ENCODE measurements around the gene UBE4A.

UBE4A gene

DNA sequence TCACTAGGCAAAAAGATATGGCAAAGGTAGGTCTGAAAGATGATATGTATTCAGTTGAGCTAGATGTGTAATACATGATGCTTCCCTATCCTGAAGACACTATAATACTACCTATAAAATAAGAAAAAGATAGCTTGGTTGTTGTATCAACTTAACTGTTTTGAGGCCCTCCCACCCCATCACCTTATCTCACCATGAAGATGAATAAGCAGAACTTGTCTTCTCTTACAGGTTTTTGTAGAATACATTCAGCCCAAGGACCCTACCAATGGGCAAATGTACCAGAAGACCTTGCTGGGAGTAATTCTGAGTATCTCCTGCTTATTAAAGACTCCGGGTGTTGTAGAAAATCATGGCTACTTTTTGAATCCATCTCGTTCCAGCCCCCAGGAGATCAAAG, 13.9 kb downstream of the UBE4A start:
- no peaks in the 10 kb centered on the region for H3K79me2 ChIP-seq (ENCODE audit: control insufficient read depth, insufficient read depth, low read length, unreplicated experiment)
- no peaks in the 10 kb centered on the region for H3K27me3 ChIP-seq (ENCODE audit: insufficient read depth, low read length)
- H3K27ac ChIP-seq (ENCODE audit: low read depth, low read length), result no peak overlapping the region
- no peaks in the 10 kb centered on the region for H3K4me1 ChIP-seq (ENCODE audit: control insufficient read depth, insufficient read depth, low read length, unreplicated experiment)
- peaks cover 39% of the 10 kb centered on the region for H3K36me3 ChIP-seq (ENCODE audit: insufficient read depth, low read length)
- H3K4me3 ChIP-seq (ENCODE audit: low read depth, low read length), result no peak overlapping the region
- H2AFZ ChIP-seq (ENCODE audit: low read length, unreplicated experiment), result no peak overlapping the region

DNA sequence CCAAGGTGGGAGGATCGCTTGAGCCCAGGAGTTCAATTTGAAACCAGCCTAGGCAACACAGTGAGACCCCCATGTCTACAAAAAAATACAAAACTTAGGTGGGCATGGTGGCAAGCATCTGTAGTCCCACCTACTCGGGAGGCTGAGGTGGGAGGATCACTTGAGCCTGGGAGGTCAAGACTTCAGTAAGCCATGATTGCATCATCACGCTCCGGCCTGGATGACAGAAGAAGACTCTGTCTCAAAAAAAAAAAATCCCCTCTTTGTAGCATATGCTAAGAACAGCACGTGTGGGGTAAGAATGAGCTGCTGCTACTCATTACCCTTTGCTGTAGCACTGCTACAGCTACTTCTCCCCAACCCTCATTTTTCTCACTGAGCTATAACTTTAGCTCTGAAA, 14.5 kb downstream of the UBE4A start:
- Histone ChIP-seq H3K27ac (ENCODE audit: low read depth, low read length) (no peak overlapping the region), H3K4me1 (ENCODE audit: control insufficient read depth, insufficient read depth, low read length, unreplicated experiment) (no peaks in the 10 kb centered on the region), H3K27me3 (ENCODE audit: insufficient read depth, low read length) (no peaks in the 10 kb centered on the region), H3K36me3 (ENCODE audit: insufficient read depth, low read length) (peaks cover 33% of the 10 kb centered on the region), H2AFZ (ENCODE audit: low read length, unreplicated experiment) (no peak overlapping the region), H3K4me3 (ENCODE audit: low read depth, low read length) (no peak overlapping the region), H3K79me2 (ENCODE audit: control insufficient read depth, insufficient read depth, low read length, unreplicated experiment) (no peaks in the 10 kb centered on the region)

DNA sequence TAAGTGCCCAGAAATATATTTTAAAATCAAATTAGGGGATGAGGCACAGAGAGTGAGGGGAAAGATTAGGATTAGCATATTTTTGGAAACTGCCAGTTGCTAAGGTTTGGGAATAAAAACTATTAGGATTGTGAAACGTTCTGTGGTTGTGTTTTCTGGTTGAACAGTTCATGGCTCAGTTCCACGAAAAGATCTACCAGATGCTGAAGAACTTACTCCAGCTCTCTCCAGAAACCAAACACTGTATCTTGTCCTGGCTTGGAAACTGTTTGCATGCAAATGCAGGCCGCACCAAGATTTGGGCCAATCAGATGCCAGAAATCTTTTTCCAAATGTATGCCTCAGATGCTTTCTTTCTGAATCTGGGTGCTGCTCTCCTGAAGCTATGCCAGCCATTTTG, 15.3 kb downstream of the UBE4A start:
- no peaks in the 10 kb centered on the region for H3K4me1 ChIP-seq (ENCODE audit: control insufficient read depth, insufficient read depth, low read length, unreplicated experiment)
- H3K36me3 ChIP-seq (ENCODE audit: insufficient read depth, low read length), result peaks cover 35% of the 10 kb centered on the region
- no peak overlapping the region for H3K4me3 ChIP-seq (ENCODE audit: low read depth, low read length)
- H3K27ac ChIP-seq (ENCODE audit: low read depth, low read length), result no peak overlapping the region
- no peaks in the 10 kb centered on the region for H3K27me3 ChIP-seq (ENCODE audit: insufficient read depth, low read length)
- H2AFZ ChIP-seq (ENCODE audit: low read length, unreplicated experiment), result no peak overlapping the region
- H3K79me2 ChIP-seq (ENCODE audit: control insufficient read depth, insufficient read depth, low read length, unreplicated experiment), result no peaks in the 10 kb centered on the region

DNA sequence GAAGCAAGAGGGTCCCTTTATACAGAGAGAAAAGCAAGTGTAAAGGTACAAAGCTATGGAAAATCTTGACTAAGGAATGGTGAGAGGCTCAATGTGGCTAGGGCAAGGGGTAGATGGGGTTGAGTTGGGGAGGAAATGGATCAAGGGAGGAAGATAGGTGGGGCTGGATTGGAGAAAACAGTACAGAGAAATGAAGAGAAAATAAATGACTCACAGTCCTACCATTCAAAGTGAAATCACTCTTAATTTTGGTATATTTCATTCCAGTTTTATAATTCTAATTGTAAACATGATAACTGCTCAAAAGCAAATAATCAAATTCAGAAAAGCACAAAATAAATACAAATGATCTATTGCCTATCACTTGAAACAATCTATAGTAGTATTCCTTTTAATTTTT, 16.6 kb downstream of the UBE4A start:
- Histone ChIP-seq H3K36me3 (ENCODE audit: insufficient read depth, low read length) (peaks cover 35% of the 10 kb centered on the region), H3K4me1 (ENCODE audit: control insufficient read depth, insufficient read depth, low read length, unreplicated experiment) (no peaks in the 10 kb centered on the region), H2AFZ (ENCODE audit: low read length, unreplicated experiment) (no peak overlapping the region), H3K79me2 (ENCODE audit: control insufficient read depth, insufficient read depth, low read length, unreplicated experiment) (no peaks in the 10 kb centered on the region), H3K27ac (ENCODE audit: low read depth, low read length) (no peak overlapping the region), H3K4me3 (ENCODE audit: low read depth, low read length) (no peak overlapping the region), H3K27me3 (ENCODE audit: insufficient read depth, low read length) (no peaks in the 10 kb centered on the region)

DNA sequence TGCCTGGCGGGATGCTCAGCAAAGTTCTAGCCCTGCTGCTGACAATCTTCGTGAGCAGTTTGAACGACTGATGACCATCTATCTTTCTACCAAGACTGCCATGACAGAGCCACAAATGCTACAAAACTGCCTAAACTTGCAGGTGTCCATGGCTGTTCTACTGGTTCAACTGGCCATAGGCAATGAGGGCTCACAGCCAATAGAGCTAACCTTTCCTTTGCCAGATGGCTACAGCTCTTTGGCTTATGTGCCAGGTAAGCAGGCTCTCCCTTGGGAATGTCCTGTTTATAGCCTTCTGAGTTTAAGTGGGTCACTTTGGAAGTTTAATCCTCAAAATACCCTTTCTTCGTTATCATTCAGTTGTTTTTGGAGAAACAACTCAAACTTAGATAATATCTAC, 20.1 kb downstream of the UBE4A start:
- no peaks in the 10 kb centered on the region for H3K27me3 ChIP-seq (ENCODE audit: insufficient read depth, low read length)

DNA sequence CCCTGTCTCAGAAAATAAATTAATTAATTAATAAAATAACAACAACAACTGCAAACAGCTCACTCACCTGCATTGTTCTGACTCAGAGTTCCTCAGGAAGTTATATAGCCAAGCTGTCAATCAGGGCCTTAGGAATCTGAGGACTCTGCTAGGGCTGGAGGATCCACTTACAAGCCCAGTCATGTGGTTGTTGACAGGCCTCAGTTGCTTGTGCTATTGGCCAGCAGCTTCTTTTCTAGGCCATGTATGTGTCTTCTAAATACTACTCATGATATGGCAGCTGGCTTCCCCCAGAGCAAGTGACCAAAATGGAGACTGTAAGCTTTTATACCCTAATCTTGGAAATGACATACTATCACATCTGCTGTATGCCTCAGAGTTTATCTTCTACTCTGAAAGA, 21.2 kb downstream of the UBE4A start:
- no peak overlapping the region for H2AFZ ChIP-seq (ENCODE audit: low read length, unreplicated experiment)

More for the DNA sequence above, 20.1 kb downstream of the UBE4A start:
- H2AFZ ChIP-seq (ENCODE audit: low read length, unreplicated experiment), result no peak overlapping the region
- no peak overlapping the region for H3K4me3 ChIP-seq (ENCODE audit: low read depth, low read length)
- H3K27ac ChIP-seq (ENCODE audit: low read depth, low read length), result no peak overlapping the region
- peaks cover 24% of the 10 kb centered on the region for H3K36me3 ChIP-seq (ENCODE audit: insufficient read depth, low read length)
- no peaks in the 10 kb centered on the region for H3K79me2 ChIP-seq (ENCODE audit: control insufficient read depth, insufficient read depth, low read length, unreplicated experiment)
- no peaks in the 10 kb centered on the region for H3K4me1 ChIP-seq (ENCODE audit: control insufficient read depth, insufficient read depth, low read length, unreplicated experiment)

DNA sequence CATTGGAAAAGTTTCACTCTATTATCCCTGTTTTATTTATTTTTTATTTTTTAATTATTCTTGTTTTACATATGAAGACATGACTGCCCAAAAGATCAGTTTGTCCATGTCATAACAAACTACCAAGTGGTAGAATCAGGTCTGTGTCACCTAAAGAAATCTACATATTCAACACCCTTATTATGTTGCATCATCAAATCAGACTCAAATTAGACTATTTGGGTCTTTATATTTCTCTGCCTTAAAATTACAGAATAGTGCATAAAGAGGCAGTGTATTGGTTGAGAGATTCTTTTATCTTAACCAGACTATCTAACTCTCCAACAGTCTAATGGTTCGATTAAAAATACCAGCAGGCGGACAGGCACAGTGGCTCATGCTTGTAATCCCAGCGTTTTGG, 23.6 kb downstream of the UBE4A start:
- Histone ChIP-seq H3K27ac (ENCODE audit: low read depth, low read length) (no peak overlapping the region), H3K4me1 (ENCODE audit: control insufficient read depth, insufficient read depth, low read length, unreplicated experiment) (no peaks in the 10 kb centered on the region), H3K27me3 (ENCODE audit: insufficient read depth, low read length) (no peaks in the 10 kb centered on the region), H2AFZ (ENCODE audit: low read length, unreplicated experiment) (no peak overlapping the region), H3K4me3 (ENCODE audit: low read depth, low read length) (no peak overlapping the region), H3K36me3 (ENCODE audit: insufficient read depth, low read length) (peaks cover 39% of the 10 kb centered on the region), H3K79me2 (ENCODE audit: control insufficient read depth, insufficient read depth, low read length, unreplicated experiment) (no peaks in the 10 kb centered on the region)

More for the DNA sequence above, 21.2 kb downstream of the UBE4A start:
- Histone ChIP-seq H3K27me3 (ENCODE audit: insufficient read depth, low read length) (no peaks in the 10 kb centered on the region), H3K27ac (ENCODE audit: low read depth, low read length) (no peak overlapping the region), H3K4me1 (ENCODE audit: control insufficient read depth, insufficient read depth, low read length, unreplicated experiment) (no peaks in the 10 kb centered on the region), H3K36me3 (ENCODE audit: insufficient read depth, low read length) (peaks cover 28% of the 10 kb centered on the region), H3K79me2 (ENCODE audit: control insufficient read depth, insufficient read depth, low read length, unreplicated experiment) (no peaks in the 10 kb centered on the region), H3K4me3 (ENCODE audit: low read depth, low read length) (no peak overlapping the region)

DNA sequence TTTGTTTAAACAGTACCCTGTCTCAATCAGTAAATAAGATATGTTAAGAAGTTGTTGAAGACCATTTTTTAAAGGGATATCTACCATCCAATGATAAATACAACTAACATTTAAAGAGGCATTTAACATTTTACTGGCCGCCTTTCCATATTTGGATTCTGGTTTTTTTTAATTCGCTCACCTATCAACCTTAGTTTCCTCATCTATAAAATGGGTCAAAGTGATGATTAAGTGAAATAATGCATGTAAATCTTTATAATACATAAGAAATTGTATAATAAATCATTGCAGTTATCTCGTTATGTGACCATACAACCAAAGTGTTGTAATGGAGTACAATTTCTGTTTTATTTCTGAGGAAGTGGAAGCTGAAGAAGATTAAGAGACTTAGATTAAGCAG, 24.3 kb downstream of the UBE4A start:
- Histone ChIP-seq H3K79me2 (ENCODE audit: control insufficient read depth, insufficient read depth, low read length, unreplicated experiment) (no peaks in the 10 kb centered on the region), H3K27me3 (ENCODE audit: insufficient read depth, low read length) (no peaks in the 10 kb centered on the region), H3K36me3 (ENCODE audit: insufficient read depth, low read length) (peaks cover 39% of the 10 kb centered on the region)

DNA sequence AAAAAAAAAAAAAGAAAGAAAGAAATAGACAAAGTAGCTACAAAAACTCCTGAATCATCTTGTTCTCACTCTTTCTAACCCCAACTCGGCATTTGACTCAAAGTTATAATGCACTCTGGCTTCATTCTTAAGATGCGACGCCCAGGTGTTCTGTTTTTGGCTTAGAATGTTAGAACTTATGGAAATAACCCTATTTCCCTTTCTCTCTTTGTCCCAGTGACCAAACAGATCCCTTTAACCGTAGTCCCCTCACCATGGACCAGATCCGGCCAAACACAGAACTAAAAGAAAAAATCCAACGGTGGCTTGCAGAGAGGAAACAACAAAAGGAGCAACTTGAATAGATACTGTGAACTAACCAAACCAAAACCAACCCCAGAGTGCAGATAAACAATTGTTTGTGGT, 36.7 kb downstream of the UBE4A start:
- Histone ChIP-seq H3K27me3 (ENCODE audit: insufficient read depth, low read length) (no peaks in the 10 kb centered on the region), H3K79me2 (ENCODE audit: control insufficient read depth, insufficient read depth, low read length, unreplicated experiment) (no peaks in the 10 kb centered on the region), H3K36me3 (ENCODE audit: insufficient read depth, low read length) (peaks cover 6% of the 10 kb centered on the region; the same call in 1 of the 2 replicates), H3K27ac (ENCODE audit: low read depth, low read length) (no peak overlapping the region), H2AFZ (ENCODE audit: low read length, unreplicated experiment) (no peak overlapping the region), H3K4me1 (ENCODE audit: control insufficient read depth, insufficient read depth, low read length, unreplicated experiment) (peaks cover 4% of the 10 kb centered on the region), H3K4me3 (ENCODE audit: low read depth, low read length) (no peak overlapping the region)

More for the DNA sequence above, 24.3 kb downstream of the UBE4A start:
- Histone ChIP-seq H3K27ac (ENCODE audit: low read depth, low read length) (no peak overlapping the region), H3K4me3 (ENCODE audit: low read depth, low read length) (no peak overlapping the region), H2AFZ (ENCODE audit: low read length, unreplicated experiment) (no peak overlapping the region), H3K4me1 (ENCODE audit: control insufficient read depth, insufficient read depth, low read length, unreplicated experiment) (no peaks in the 10 kb centered on the region)

DNA sequence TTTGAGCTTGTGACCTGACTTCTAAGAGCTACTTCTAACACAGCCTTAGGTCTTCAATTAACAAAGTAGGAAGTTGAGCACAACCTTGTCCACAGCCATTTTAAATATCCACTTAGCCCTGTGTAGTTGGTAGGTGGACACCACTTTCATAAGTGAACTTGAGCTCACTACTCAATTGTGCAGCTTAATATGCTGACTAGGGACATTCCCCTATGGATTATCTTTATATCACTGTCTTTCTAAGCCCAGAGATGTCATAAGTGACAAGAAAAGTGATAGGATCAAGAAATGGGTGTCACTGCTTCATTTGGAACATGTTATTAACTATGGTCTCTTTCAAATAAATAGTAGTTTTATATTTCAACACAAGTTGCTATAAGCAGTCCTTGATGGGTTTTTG, 38.0 kb downstream of the UBE4A start:
- H3K4me1 ChIP-seq (ENCODE audit: control insufficient read depth, insufficient read depth, low read length, unreplicated experiment), result peaks cover 4% of the 10 kb centered on the region
- H3K79me2 ChIP-seq (ENCODE audit: control insufficient read depth, insufficient read depth, low read length, unreplicated experiment), result peaks cover 11% of the 10 kb centered on the region
- H3K4me3 ChIP-seq (ENCODE audit: low read depth, low read length), result no peak overlapping the region
- H3K27ac ChIP-seq (ENCODE audit: low read depth, low read length), result no peak overlapping the region
- H2AFZ ChIP-seq (ENCODE audit: low read length, unreplicated experiment), result no peak overlapping the region
- no peaks in the 10 kb centered on the region for H3K27me3 ChIP-seq (ENCODE audit: insufficient read depth, low read length)
- peaks cover 2% of the 10 kb centered on the region; the same call in 1 of the 2 replicates for H3K36me3 ChIP-seq (ENCODE audit: insufficient read depth, low read length)

DNA sequence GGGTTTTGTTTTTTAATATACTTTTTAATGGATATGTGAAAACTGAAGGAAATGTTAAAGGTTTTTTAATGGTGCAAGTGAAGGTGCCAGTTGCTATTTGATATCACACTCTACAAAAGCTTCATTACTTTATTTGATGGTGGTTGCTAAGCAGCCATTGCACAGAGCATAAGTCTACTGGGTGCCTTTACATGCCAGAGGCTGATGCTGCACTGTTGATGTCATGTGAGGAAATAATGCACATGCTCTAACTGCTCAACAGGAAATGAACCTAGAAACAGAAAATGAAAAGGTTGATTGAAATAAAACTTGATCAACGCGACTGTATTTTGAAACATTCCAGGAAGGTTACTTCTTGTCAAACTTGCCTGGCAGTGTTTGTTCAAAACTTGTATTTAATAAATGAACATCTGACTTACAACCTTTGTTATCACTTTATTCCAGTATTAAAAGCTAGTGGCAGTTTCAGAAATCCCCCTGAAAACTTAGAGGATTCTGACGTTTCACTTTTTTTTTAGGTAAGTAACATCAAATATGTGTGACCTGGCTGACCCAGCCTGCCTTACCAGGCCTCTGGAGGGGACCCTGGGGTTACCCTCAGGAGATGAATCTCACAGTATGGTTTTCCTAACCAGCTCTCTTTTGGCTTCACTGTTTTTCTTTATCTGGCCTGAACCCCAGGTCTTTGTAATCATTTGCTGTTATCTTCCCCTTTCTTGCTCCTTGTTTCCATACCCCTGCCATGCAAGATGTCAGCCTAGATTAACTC, 39.6 kb downstream of the UBE4A start:
- no peaks in the 10 kb centered on the region for H3K36me3 ChIP-seq (ENCODE audit: insufficient read depth, low read length)
- H3K79me2 ChIP-seq (ENCODE audit: control insufficient read depth, insufficient read depth, low read length, unreplicated experiment), result peaks cover 25% of the 10 kb centered on the region
- H3K4me3 ChIP-seq (ENCODE audit: low read depth, low read length), result no peak overlapping the region
- H2AFZ ChIP-seq (ENCODE audit: low read length, unreplicated experiment), result no peak overlapping the region
- H3K4me1 ChIP-seq (ENCODE audit: control insufficient read depth, insufficient read depth, low read length, unreplicated experiment), result peaks cover 19% of the 10 kb centered on the region
- no peaks in the 10 kb centered on the region for H3K27me3 ChIP-seq (ENCODE audit: insufficient read depth, low read length)
- peak overlapping the region; percentile 26; the same call in 1 of the 2 replicates for H3K27ac ChIP-seq (ENCODE audit: low read depth, low read length)

Measured in ACC112 (cell line).